SK-N-SH treated with all-trans-retinoic acid at 6 μM for 48 hours (cell line): ENCODE data around the gene PROX2.

Experiments
- ATAC-seq: fragments of 200-7000 bp; cut with Tn5 transposase; 3 replicates; pipeline ENCODE4 v1.9.1; 2020; ENCODE audit warnings: mild to moderate bottlenecking, moderate library complexity
- BACH2 ChIP-seq: fragments of 250-450 bp; sonication (Bioruptor Pico); IDR thresholded peaks from 2 replicates; pipeline ENCODE4 v1.9.0; 2021; ENCODE audit warnings: mild to moderate bottlenecking, borderline replicate concordance
- CREB5 ChIP-seq: fragments of 250-450 bp; sonication (Bioruptor Pico); IDR thresholded peaks from 2 replicates; pipeline ENCODE4 v1.5.1; 2020; ENCODE audit warnings: low read depth, mild to moderate bottlenecking, moderate library complexity
- CSDC2 ChIP-seq: fragments of 250-450 bp; sonication (Bioruptor Pico); IDR thresholded peaks from 2 replicates; pipeline ENCODE4 v1.5.0; 2020; ENCODE audit warnings: mild to moderate bottlenecking, moderate library complexity
- CSRNP3 ChIP-seq: fragments of 250-450 bp; sonication (Bioruptor Pico); IDR thresholded peaks from 2 replicates; pipeline ENCODE4 v1.5.1; 2021; ENCODE audit warnings: mild to moderate bottlenecking, moderate library complexity
- ESRRG ChIP-seq: fragments of 250-450 bp; sonication (Bioruptor Pico); IDR thresholded peaks from 2 replicates; pipeline ENCODE4 v1.6.1; 2021; ENCODE audit warnings: mild to moderate bottlenecking
- GLIS3 ChIP-seq: fragments of 250-450 bp; sonication (Bioruptor Pico); IDR thresholded peaks from 2 replicates; pipeline ENCODE4 v1.5.0; 2020; ENCODE audit warnings: mild to moderate bottlenecking, moderate library complexity
- ISL1 ChIP-seq: fragments of 250-450 bp; sonication (Bioruptor Pico); IDR thresholded peaks from 2 replicates; pipeline ENCODE4 v2.1.2; 2022; ENCODE audit warnings: mild to moderate bottlenecking, moderate library complexity
- OSR1 ChIP-seq: fragments of 250-450 bp; sonication (Bioruptor Pico); IDR thresholded peaks from 2 replicates; pipeline ENCODE4 v1.8.0; 2022; ENCODE audit warnings: moderate library complexity, mild to moderate bottlenecking, inconsistent platforms
- PPARA ChIP-seq: fragments of 250-450 bp; sonication (Bioruptor Pico); IDR thresholded peaks from 2 replicates; pipeline ENCODE4 v1.5.0; 2020; ENCODE audit warnings: mild to moderate bottlenecking, borderline replicate concordance
- RARB ChIP-seq: fragments of 250-450 bp; sonication (Bioruptor Pico); IDR thresholded peaks from 2 replicates; pipeline ENCODE4 v1.8.0; 2021; ENCODE audit warnings: mild to moderate bottlenecking, moderate library complexity
- SNAI2 ChIP-seq: fragments of 250-450 bp; sonication (Bioruptor Pico); IDR thresholded peaks from 2 replicates; pipeline ENCODE4 v1.5.0; 2020; ENCODE audit warnings: mild to moderate bottlenecking, moderate library complexity
- TCF4 ChIP-seq: fragments of 250-450 bp; sonication (Bioruptor Pico); IDR thresholded peaks from 2 replicates; pipeline ENCODE4 v1.8.0; 2021; ENCODE audit warnings: mild to moderate bottlenecking, moderate library complexity, borderline replicate concordance
- TOX ChIP-seq: fragments of 250-450 bp; sonication (Bioruptor Pico); IDR thresholded peaks from 2 replicates; pipeline ENCODE4 v1.8.0; 2021; ENCODE audit warnings: mild to moderate bottlenecking, moderate library complexity, borderline replicate concordance
- ZC3H10 ChIP-seq: fragments of 250-450 bp; sonication (Bioruptor Pico); IDR thresholded peaks from 2 replicates; pipeline ENCODE4 v1.5.1; 2021; ENCODE audit warnings: mild to moderate bottlenecking, moderate library complexity
- ZFP3 ChIP-seq: fragments of 250-450 bp; sonication (Bioruptor Pico); IDR thresholded peaks from 2 replicates; pipeline ENCODE4 v1.5.0; 2020; ENCODE audit warnings: mild to moderate bottlenecking, moderate library complexity
- ZFP30 ChIP-seq: fragments of 450-650 bp; formaldehyde crosslinking; IDR thresholded peaks from 2 replicates; pipeline ENCODE4 v1.5.0; 2022; ENCODE audit warnings: mild to moderate bottlenecking, moderate library complexity
- ZNF565 ChIP-seq: fragments of 450-650 bp; formaldehyde crosslinking; conservative IDR thresholded peaks from 2 replicates; pipeline ENCODE4 v1.5.0; 2020; ENCODE audit warnings: low read depth, mild to moderate bottlenecking, moderate library complexity
- ZNF70 ChIP-seq: fragments of 450-650 bp; formaldehyde crosslinking; IDR thresholded peaks from 2 replicates; pipeline ENCODE4 v1.5.0; 2020; ENCODE audit warnings: mild to moderate bottlenecking, moderate library complexity
- ZNF8 ChIP-seq: fragments of 450-650 bp; formaldehyde crosslinking; IDR thresholded peaks from 2 replicates; pipeline ENCODE4 v1.5.0; 2020; ENCODE audit warnings: mild to moderate bottlenecking, moderate library complexity
- TF ChIP-seq, protein P1 (sequence below): fragments of 250-450 bp; sonication (Bioruptor Pico); IDR thresholded peaks from 2 replicates; pipeline ENCODE4 v1.5.0; 2020; ENCODE audit warnings: mild to moderate bottlenecking, moderate library complexity
- TF ChIP-seq, protein P2 (sequence below): fragments of 250-450 bp; sonication (Bioruptor Pico); IDR thresholded peaks from 2 replicates; pipeline ENCODE4 v1.8.0; 2021; ENCODE audit warnings: low read depth, mild to moderate bottlenecking, moderate library complexity, borderline replicate concordance
- TF ChIP-seq, protein P3 (sequence below): fragments of 250-450 bp; sonication (Bioruptor Pico); IDR thresholded peaks from 2 replicates; pipeline ENCODE4 v1.8.0; 2020; ENCODE audit warnings: mild to moderate bottlenecking, moderate library complexity, borderline replicate concordance

PROX2 gene

GRCh38 chr14:74921987-74922751 is 46.2 kb upstream of the PROX2 start:
- TF ChIP-seq CSRNP3 (CRISPR knock-in tag): no peak
- TF ChIP-seq ZFP30 (CRISPR knock-in tag): no peak
- TF ChIP-seq ZFP3 (CRISPR knock-in tag): no peak
- TF ChIP-seq, protein P1, sequence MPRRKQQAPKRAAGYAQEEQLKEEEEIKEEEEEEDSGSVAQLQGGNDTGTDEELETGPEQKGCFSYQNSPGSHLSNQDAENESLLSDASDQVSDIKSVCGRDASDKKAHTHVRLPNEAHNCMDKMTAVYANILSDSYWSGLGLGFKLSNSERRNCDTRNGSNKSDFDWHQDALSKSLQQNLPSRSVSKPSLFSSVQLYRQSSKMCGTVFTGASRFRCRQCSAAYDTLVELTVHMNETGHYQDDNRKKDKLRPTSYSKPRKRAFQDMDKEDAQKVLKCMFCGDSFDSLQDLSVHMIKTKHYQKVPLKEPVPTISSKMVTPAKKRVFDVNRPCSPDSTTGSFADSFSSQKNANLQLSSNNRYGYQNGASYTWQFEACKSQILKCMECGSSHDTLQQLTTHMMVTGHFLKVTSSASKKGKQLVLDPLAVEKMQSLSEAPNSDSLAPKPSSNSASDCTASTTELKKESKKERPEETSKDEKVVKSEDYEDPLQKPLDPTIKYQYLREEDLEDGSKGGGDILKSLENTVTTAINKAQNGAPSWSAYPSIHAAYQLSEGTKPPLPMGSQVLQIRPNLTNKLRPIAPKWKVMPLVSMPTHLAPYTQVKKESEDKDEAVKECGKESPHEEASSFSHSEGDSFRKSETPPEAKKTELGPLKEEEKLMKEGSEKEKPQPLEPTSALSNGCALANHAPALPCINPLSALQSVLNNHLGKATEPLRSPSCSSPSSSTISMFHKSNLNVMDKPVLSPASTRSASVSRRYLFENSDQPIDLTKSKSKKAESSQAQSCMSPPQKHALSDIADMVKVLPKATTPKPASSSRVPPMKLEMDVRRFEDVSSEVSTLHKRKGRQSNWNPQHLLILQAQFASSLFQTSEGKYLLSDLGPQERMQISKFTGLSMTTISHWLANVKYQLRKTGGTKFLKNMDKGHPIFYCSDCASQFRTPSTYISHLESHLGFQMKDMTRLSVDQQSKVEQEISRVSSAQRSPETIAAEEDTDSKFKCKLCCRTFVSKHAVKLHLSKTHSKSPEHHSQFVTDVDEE (CRISPR knock-in tag): no peak
- TF ChIP-seq TCF4: no peak
- no peak for TF ChIP-seq OSR1 (CRISPR knock-in tag)
- no peak for TF ChIP-seq ZNF8 (CRISPR knock-in tag)
- no peak for TF ChIP-seq ZNF565 (CRISPR knock-in tag)
- TF ChIP-seq, protein P2, sequence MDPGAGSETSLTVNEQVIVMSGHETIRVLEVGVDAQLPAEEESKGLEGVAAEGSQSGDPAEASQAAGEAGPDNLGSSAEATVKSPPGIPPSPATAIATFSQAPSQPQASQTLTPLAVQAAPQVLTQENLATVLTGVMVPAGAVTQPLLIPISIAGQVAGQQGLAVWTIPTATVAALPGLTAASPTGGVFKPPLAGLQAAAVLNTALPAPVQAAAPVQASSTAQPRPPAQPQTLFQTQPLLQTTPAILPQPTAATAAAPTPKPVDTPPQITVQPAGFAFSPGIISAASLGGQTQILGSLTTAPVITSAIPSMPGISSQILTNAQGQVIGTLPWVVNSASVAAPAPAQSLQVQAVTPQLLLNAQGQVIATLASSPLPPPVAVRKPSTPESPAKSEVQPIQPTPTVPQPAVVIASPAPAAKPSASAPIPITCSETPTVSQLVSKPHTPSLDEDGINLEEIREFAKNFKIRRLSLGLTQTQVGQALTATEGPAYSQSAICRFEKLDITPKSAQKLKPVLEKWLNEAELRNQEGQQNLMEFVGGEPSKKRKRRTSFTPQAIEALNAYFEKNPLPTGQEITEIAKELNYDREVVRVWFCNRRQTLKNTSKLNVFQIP: no peak
- no peak for TF ChIP-seq SNAI2 (CRISPR knock-in tag)
- no peak for TF ChIP-seq BACH2 (CRISPR knock-in tag)
- no peak for TF ChIP-seq CSDC2
- no peak for TF ChIP-seq PPARA (CRISPR knock-in tag)
- no peak for TF ChIP-seq ISL1 (CRISPR knock-in tag)
- TF ChIP-seq, protein P3, sequence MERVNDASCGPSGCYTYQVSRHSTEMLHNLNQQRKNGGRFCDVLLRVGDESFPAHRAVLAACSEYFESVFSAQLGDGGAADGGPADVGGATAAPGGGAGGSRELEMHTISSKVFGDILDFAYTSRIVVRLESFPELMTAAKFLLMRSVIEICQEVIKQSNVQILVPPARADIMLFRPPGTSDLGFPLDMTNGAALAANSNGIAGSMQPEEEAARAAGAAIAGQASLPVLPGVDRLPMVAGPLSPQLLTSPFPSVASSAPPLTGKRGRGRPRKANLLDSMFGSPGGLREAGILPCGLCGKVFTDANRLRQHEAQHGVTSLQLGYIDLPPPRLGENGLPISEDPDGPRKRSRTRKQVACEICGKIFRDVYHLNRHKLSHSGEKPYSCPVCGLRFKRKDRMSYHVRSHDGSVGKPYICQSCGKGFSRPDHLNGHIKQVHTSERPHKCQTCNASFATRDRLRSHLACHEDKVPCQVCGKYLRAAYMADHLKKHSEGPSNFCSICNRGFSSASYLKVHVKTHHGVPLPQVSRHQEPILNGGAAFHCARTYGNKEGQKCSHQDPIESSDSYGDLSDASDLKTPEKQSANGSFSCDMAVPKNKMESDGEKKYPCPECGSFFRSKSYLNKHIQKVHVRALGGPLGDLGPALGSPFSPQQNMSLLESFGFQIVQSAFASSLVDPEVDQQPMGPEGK (CRISPR knock-in tag): no peak
- TF ChIP-seq, all 23 proteins: peak for 0
- ATAC-seq: no peak

- no peak for ATAC-seq
- no peak for TF ChIP-seq CREB5 (CRISPR knock-in tag)
- no peak for TF ChIP-seq ZC3H10 (CRISPR knock-in tag)
- no peak for TF ChIP-seq OSR1 (CRISPR knock-in tag)
- no peak for TF ChIP-seq RARB (CRISPR knock-in tag)
Measured at GRCh38 chr14:74921053-74921620, 45.2 kb upstream of the PROX2 start.

DNA sequence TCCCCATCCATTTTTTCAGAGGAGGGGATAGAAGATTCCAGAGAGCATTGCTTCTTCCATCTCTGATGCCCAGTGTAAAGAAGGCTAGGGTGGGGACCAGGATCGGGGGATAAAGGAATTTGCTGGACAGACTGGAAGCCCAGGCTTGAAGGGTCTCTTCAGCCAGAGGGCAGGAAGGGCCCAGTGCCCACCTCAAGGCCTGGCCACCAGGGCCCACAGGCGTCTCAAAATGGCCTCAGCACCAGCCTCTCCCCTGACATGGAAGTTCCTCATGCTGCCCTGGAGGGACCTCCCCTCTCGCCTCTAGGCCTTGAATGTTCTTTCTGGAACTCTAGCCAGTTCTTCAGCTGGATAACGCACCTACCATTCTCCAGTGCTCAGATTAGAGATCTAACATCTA is 44.3 kb upstream of the PROX2 start:
- no peak for ATAC-seq
- TF ChIP-seq ESRRG (CRISPR knock-in tag) (no peak), CREB5 (CRISPR knock-in tag) (no peak), ZNF565 (CRISPR knock-in tag) (no peak), ZNF70 (CRISPR knock-in tag) (no peak), TOX (CRISPR knock-in tag) (no peak), OSR1 (CRISPR knock-in tag) (no peak), GLIS3 (CRISPR knock-in tag) (no peak), ISL1 (CRISPR knock-in tag) (no peak), ZFP30 (CRISPR knock-in tag) (no peak), CSDC2 (no peak)
- TF ChIP-seq, protein P1 (CRISPR knock-in tag): no peak
